ENCODE measurements around the gene LELP1.

The LELP1 gene

GRCh38 chr1:153245466-153245865, 42.2 kb downstream of the LELP1 start:
- no peak for DNase-seq
- TF ChIP-seq GATA1 (IDR thresholded peaks at IDR 0.05; ENCODE audit: low read depth, low read length): no peak
- TF ChIP-seq POLR2A (IDR thresholded peaks at IDR 0.05; ENCODE audit: low read length): no peak

DNA sequence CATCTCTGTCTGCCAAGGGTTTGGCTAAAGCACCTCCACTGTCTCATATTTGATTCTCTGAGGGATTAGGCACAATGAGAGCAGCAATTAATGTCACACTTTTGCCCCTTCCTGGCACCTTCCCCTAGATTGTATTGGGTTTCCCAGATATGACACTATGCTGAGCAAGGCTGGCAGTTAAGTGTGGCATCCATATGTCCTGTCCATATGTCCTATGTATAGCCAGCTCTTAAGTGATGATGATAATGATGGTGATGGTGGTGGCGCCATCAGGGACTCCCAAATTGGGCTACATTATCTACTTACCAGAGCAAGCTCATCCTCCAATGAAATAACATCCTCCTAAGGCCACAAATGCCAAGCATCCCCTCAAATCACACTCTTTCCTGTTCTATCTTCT, 42.8 kb downstream of the LELP1 start:
- DNase-seq: no peak
- TF ChIP-seq GATA1 (IDR thresholded peaks at IDR 0.05; ENCODE audit: low read depth, low read length) (no peak), POLR2A (IDR thresholded peaks at IDR 0.05; ENCODE audit: low read length) (no peak)

DNA sequence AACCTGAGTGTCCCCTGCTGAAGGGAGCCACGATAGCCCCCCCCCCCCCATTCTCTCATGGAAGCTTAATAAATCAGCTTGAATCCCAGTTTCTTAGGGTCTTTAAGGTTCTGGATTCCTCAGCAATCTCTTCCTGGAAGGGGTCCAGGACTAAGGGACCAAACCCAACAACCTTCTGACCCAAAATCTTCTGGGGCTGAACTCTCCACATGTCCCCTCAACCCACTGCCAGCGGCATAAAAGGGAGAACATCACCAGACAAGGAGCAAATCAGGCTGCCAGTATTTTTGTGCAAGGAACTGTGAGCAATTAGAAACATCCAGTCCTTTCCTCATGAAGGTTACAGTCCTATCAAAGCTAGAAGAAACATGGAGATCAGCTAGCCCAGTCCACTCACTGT, 43.6 kb downstream of the LELP1 start:
- no peak for TF ChIP-seq GATA1 (IDR thresholded peaks at IDR 0.05; ENCODE audit: low read depth, low read length)
- no peak for TF ChIP-seq POLR2A (IDR thresholded peaks at IDR 0.05; ENCODE audit: low read length)
- no peak for DNase-seq

GRCh38 chr1:153248176-153248879, 45.1 kb downstream of the LELP1 start:
- no peak for DNase-seq
- TF ChIP-seq GATA1 (IDR thresholded peaks at IDR 0.05; ENCODE audit: low read depth, low read length): no peak
- TF ChIP-seq POLR2A (IDR thresholded peaks at IDR 0.05; ENCODE audit: low read length): no peak

DNA sequence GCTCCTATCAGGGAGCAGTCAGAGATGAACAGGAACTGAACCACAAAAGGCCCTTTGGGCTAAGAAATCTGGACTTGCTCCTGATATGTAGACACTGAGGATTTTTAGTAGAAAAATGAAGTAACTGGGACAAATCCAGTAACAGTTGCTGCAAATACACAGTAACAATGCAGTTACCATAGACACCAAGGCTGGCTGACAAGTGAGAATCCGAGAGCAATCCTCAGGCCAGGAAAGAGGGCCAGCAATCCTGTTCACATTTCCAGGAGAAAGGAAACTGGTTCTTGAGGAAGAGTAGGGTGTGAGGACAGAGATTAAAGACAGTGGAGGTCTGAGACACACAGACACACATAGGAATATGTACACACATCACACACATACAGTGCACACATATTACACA, 46.9 kb downstream of the LELP1 start:
- TF ChIP-seq POLR2A (IDR thresholded peaks at IDR 0.05; ENCODE audit: low read length) (no peak), GATA1 (IDR thresholded peaks at IDR 0.05; ENCODE audit: low read depth, low read length) (no peak)
- DNase-seq: no peak

DNA sequence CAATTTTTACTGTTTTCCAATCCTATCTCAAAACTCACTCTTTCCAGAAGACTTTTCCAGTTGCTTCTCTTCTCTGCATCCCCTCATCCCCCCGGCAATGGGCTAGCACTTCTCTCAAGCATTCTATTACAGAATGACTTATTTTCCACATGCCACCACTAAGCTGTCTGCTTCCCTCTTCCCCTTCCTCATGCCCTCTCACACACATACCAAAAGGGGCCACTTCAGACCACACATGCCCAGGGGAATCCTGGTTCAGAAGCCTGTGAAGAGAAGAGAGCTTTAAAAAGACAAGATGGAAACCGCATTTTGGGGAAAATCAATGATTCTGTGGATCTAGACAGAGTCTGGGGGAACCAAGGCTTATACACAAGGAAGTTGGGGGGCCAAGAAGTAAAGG, 47.9 kb downstream of the LELP1 start:
- no peak for DNase-seq
- TF ChIP-seq POLR2A (IDR thresholded peaks at IDR 0.05; ENCODE audit: low read length) (no peak), GATA1 (IDR thresholded peaks at IDR 0.05; ENCODE audit: low read depth, low read length) (no peak)

- DNase-seq: no peak
- TF ChIP-seq POLR2A (IDR thresholded peaks at IDR 0.05; ENCODE audit: low read length) (no peak), GATA1 (IDR thresholded peaks at IDR 0.05; ENCODE audit: low read depth, low read length) (no peak)
These were observed 48.3 kb downstream of the LELP1 start for GRCh38 chr1:153251562-153251961.

DNA sequence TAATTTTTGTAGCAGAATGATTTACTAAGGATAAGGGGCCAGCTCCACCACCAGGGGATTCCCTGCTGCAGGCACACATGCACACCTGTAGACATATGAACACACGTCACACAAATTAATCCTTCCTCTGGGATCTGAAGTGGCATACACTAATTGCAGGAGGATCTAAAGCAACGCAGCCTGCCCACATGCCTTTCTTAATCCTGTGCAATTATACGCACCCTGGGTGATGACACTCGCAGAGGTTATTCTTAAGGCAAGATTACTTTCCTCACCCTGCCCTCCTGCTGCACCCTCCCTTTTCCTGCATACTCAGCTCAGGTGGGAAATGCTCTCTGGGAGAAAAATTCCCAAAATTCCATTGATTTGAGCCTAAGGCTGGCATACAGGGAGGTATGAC, 48.8 kb downstream of the LELP1 start:
- DNase-seq: no peak
- TF ChIP-seq POLR2A (IDR thresholded peaks at IDR 0.05; ENCODE audit: low read length) (no peak), GATA1 (IDR thresholded peaks at IDR 0.05; ENCODE audit: low read depth, low read length) (no peak)

DNA sequence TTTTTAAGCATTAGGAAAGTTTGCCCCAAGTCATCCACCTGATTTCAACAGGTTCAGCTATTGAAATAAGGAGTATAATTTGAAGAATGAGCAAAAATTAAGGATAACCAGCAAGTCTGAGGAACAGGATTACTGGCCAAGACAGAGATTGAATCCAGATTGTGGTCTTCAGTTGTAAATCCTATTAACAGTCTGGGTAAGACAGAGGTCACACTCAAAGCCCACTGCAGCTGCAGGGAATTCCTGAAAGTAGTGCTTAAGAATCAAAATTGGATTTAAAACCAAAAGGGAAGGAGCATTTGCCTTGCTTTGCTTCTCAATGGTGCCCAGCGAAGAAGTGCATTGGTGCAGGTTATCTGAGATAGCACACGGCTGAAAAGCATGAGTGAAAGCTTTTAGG, 49.8 kb downstream of the LELP1 start:
- TF ChIP-seq GATA1 (IDR thresholded peaks at IDR 0.05; ENCODE audit: low read depth, low read length) (no peak), POLR2A (IDR thresholded peaks at IDR 0.05; ENCODE audit: low read length) (no peak)
- DNase-seq: no peak

DNA sequence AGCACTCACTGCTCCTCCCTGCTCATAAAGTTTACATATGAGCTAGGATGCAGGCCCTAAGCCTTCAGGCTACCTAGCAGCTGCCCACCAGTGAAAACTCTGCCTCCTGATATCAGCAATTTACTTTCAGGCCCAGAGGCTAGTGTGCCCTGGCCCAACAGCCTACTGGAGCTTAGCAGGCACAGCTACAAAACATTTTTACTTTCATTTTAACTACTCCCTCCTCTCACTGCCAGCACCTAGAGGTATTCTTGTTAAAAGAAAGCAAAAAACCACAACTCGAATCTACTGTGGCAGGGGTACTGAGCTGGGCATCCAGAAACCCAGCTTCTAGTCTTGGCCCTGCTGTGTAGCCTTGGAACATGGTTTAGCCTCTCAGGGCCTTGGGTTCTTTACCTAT, 50.5 kb downstream of the LELP1 start:
- no peak for DNase-seq
- no peak for TF ChIP-seq GATA1 (IDR thresholded peaks at IDR 0.05; ENCODE audit: low read depth, low read length)
- no peak for TF ChIP-seq POLR2A (IDR thresholded peaks at IDR 0.05; ENCODE audit: low read length)
